MM.1S (cell line): ENCODE measurements around the gene ABCC8.

ENCODE experiments used
- DNase-seq: peaks from one replicate; pipeline ENCODE4 v3.0.0-alpha.2; 2015
- H2AFZ ChIP-seq: fragments of 300-600 bp; sonication (generic); 2 replicates; pipeline ENCODE4 v1.6.0; 2016; ENCODE audit warnings: antibody characterized with exemption, low read length
- H3F3A ChIP-seq: fragments of 300-600 bp; sonication (generic); 2 replicates; pipeline ENCODE4 v1.6.1; 2016; ENCODE audit warnings: mild to moderate bottlenecking, antibody characterized with exemption, low read length, moderate library complexity, mixed read lengths; ENCODE audit not compliant: insufficient read depth
- H3K27ac ChIP-seq: fragments of 300-600 bp; sonication (generic); 2 replicates; pipeline ENCODE4 v1.5.1; 2016; ENCODE audit warnings: mild to moderate bottlenecking, low read length
- H3K27me3 ChIP-seq: fragments of 300-600 bp; sonication (generic); replicated peaks from 2 replicates; pipeline ENCODE4 v1.6.0; 2016; ENCODE audit warnings: low read length; ENCODE audit not compliant: insufficient read depth
- H3K36me3 ChIP-seq: fragments of 300-600 bp; sonication (generic); replicated peaks from 2 replicates; pipeline ENCODE4 v1.6.1; 2016; ENCODE audit warnings: mild to moderate bottlenecking, low read length, mixed read lengths; ENCODE audit not compliant: insufficient read depth
- H3K4me1 ChIP-seq: fragments of 300-600 bp; sonication (generic); 2 replicates; pipeline ENCODE4 v1.6.1; 2016; ENCODE audit warnings: low read length, mixed read lengths
- H3K4me2 ChIP-seq: fragments of 300-600 bp; sonication (generic); 2 replicates; pipeline ENCODE4 v1.6.0; 2016; ENCODE audit warnings: low read depth, low read length
- H3K4me3 ChIP-seq: fragments of 300-600 bp; sonication (generic); 2 replicates; pipeline ENCODE4 v1.5.1; 2016; ENCODE audit warnings: low read length, mixed read lengths
- H3K79me2 ChIP-seq: fragments of 300-600 bp; sonication (generic); 2 replicates; pipeline ENCODE4 v1.6.1; 2016; ENCODE audit warnings: mixed run types, low read length, mixed read lengths
- H3K9ac ChIP-seq: fragments of 300-600 bp; sonication (generic); 2 replicates; pipeline ENCODE4 v1.6.1; 2016; ENCODE audit warnings: low read length, mixed read lengths
- H3K9me2 ChIP-seq: fragments of 300-600 bp; sonication (generic); replicated peaks from 2 replicates; pipeline ENCODE4 v1.6.1; 2016; ENCODE audit warnings: mild to moderate bottlenecking, low read length, mixed read lengths; ENCODE audit not compliant: insufficient read depth
- H3K9me3 ChIP-seq: fragments of 300-600 bp; sonication (generic); replicated peaks from 2 replicates; pipeline ENCODE4 v1.6.1; 2016; ENCODE audit warnings: mild to moderate bottlenecking, low read length, mixed read lengths; ENCODE audit not compliant: insufficient read depth
- H4K20me1 ChIP-seq: fragments of 300-600 bp; sonication (generic); 2 replicates; pipeline ENCODE4 v1.6.1; 2016; ENCODE audit warnings: mild to moderate bottlenecking, low read length, moderate library complexity, mixed read lengths; ENCODE audit not compliant: insufficient read depth
- EZH2 ChIP-seq: fragments of 300-600 bp; sonication (generic); optimal IDR thresholded peaks from 2 replicates; pipeline ENCODE3; 2017; ENCODE audit warnings: low read depth, mild to moderate bottlenecking, antibody characterized with exemption, low read length, mixed read lengths
- EZH2phosphoT487 ChIP-seq: fragments of 300-600 bp; sonication (generic); IDR thresholded peaks from 2 replicates; pipeline ENCODE4 v1.6.1; 2018; ENCODE audit warnings: antibody characterized with exemption, low read length
- TF ChIP-seq, protein P1 (sequence below): fragments of 300-600 bp; sonication (generic); IDR thresholded peaks from 2 replicates; pipeline ENCODE4 v1.5.1; 2016; ENCODE audit warnings: antibody characterized with exemption, low read length, mixed read lengths

ABCC8 gene

DNA sequence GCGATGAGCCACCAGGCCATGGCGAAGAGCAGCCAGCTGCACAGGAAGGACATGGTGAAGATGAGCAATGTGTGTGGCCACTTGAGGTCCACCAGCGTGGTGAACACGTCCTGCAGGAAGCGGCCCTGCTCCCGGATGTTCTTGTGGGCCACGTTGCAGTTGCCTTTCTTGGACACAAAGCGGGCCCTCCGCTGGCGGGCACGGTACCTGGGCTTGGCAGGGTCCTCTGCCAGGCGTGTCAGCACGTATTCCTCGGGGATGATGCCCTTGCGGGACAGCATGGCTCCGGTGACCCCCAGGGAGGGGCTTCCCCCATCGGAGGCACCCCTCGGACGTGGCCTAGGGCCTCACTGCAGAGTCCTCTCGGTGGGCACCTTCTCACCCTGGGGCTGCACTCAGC lies 88.8 kb downstream of the ABCC8 start:
- no peaks in the 10 kb centered on the region for H3K9me2 ChIP-seq
- no peak overlapping the region for H3K4me2 ChIP-seq
- no peak overlapping the region for H2AFZ ChIP-seq
- TF ChIP-seq, protein P1, sequence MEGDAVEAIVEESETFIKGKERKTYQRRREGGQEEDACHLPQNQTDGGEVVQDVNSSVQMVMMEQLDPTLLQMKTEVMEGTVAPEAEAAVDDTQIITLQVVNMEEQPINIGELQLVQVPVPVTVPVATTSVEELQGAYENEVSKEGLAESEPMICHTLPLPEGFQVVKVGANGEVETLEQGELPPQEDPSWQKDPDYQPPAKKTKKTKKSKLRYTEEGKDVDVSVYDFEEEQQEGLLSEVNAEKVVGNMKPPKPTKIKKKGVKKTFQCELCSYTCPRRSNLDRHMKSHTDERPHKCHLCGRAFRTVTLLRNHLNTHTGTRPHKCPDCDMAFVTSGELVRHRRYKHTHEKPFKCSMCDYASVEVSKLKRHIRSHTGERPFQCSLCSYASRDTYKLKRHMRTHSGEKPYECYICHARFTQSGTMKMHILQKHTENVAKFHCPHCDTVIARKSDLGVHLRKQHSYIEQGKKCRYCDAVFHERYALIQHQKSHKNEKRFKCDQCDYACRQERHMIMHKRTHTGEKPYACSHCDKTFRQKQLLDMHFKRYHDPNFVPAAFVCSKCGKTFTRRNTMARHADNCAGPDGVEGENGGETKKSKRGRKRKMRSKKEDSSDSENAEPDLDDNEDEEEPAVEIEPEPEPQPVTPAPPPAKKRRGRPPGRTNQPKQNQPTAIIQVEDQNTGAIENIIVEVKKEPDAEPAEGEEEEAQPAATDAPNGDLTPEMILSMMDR, result no peak
- TF ChIP-seq EZH2 (no peak), EZH2phosphoT487 (no peak)
- no peak overlapping the region for H3K4me3 ChIP-seq
- peaks cover 49% of the 10 kb centered on the region for H3K4me1 ChIP-seq
- H3K27me3 ChIP-seq, result no peaks in the 10 kb centered on the region
- H3K27ac ChIP-seq, result no peak overlapping the region
- no peaks in the 10 kb centered on the region for H3K36me3 ChIP-seq
- H3K9me3 ChIP-seq, result no peaks in the 10 kb centered on the region
- H3F3A ChIP-seq, result peaks cover 18% of the 10 kb centered on the region
- no peak for DNase-seq
- no peaks in the 10 kb centered on the region for H4K20me1 ChIP-seq
- H3K9ac ChIP-seq, result no peak overlapping the region
- 0 out of 2 replicates have a peak, but pooled peaks cover 11% of the 10 kb centered on the region for H3K79me2 ChIP-seq

DNA sequence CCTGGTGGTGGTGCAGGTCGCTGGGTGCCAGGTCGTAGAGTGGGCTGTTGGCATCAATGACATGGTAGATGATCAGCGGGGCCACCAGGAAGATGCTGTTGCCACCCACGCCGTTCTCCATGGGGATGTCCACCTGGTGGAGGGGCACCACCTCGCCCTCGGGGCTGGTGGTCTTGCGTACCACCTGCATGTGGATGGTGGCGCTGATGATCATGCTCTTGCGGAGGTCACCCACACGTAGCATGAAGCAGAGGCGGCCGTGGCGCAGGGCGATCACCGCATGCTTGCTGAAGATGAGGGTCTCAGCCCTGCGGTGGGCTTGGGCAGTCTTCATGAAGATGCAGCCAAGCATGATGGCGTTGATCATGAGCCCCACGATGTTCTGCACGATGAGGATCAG lies 89.4 kb downstream of the ABCC8 start:
- Histone ChIP-seq H2AFZ (no peak overlapping the region), H3K9ac (no peak overlapping the region), H3K36me3 (no peaks in the 10 kb centered on the region), H4K20me1 (no peaks in the 10 kb centered on the region), H3K4me2 (no peak overlapping the region; the same call in 1 of the 2 replicates), H3K4me3 (no peak overlapping the region), H3K27me3 (no peaks in the 10 kb centered on the region), H3K9me2 (no peaks in the 10 kb centered on the region), H3K4me1 (peaks cover 43% of the 10 kb centered on the region), H3K27ac (no peak overlapping the region), H3K79me2 (0 out of 2 replicates have a peak, but pooled peaks cover 11% of the 10 kb centered on the region), H3K9me3 (no peaks in the 10 kb centered on the region), H3F3A (peaks cover 17% of the 10 kb centered on the region)
- no peak for DNase-seq
- TF ChIP-seq, protein P1, result no peak
- TF ChIP-seq EZH2phosphoT487, result no peak

DNA sequence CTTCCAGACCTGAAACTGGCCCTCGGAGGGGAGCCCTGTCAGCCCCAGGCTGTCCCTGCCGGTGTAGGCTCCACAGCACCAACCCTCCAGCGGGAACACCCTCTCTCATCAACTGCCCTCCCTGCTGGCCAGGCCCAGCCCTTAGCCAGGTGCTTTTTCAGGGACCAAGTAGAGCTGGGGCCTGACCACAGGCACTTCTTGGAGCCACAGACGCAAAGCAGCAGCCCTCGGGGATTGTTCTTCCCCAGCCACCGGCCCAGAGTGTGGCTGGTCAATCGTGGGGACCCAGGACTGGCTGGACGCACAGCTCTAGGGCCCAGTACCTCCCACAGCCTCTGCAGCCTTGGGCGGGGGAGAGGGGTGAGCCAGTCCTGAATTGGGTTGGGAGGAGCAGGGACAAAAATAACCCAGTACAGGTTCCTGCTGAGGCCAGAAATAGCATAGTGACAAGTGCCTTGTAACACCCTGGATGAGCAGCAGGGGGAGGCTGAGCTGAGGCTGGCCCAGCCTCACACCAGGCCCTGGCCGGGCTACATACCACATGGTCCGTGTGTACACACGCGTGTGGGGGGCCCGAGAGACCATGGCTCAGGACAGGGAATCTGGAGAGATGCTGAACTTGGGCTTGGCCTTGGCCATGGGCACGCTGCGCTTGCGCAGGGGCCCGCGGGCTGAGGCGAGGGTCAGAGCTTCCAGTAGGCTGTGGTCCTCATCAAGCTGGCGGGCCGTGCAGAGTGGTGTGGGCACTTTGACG lies 90.1 kb downstream of the ABCC8 start:
- H3K36me3 ChIP-seq, result no peaks in the 10 kb centered on the region
- H2AFZ ChIP-seq, result peak overlapping the region; percentile 25; the same call in 1 of the 2 replicates
- H3K9me2 ChIP-seq, result no peaks in the 10 kb centered on the region
- H3K9ac ChIP-seq, result peak overlapping the region; percentile 29; the same call in 1 of the 2 replicates
- peak overlapping the region; percentile 86 for H3K4me2 ChIP-seq
- H3K9me3 ChIP-seq, result no peaks in the 10 kb centered on the region
- peaks cover 10% of the 10 kb centered on the region; the same call in 1 of the 2 replicates for H3F3A ChIP-seq
- TF ChIP-seq, protein P1, result peak; percentile 80
- TF ChIP-seq EZH2phosphoT487 (no peak), EZH2 (no peak)
- H3K79me2 ChIP-seq, result 0 out of 2 replicates have a peak, but pooled peaks cover 11% of the 10 kb centered on the region
- H4K20me1 ChIP-seq, result no peaks in the 10 kb centered on the region
- peaks cover 36% of the 10 kb centered on the region for H3K4me1 ChIP-seq
- peak overlapping the region; percentile 33; the same call in 1 of the 2 replicates for H3K27ac ChIP-seq
- DNase-seq, result peak; percentile 78
- no peaks in the 10 kb centered on the region for H3K27me3 ChIP-seq
- H3K4me3 ChIP-seq, result peak overlapping the region; percentile 35
